ENCODE results near the gene PTPRD.

The PTPRD gene

DNA sequence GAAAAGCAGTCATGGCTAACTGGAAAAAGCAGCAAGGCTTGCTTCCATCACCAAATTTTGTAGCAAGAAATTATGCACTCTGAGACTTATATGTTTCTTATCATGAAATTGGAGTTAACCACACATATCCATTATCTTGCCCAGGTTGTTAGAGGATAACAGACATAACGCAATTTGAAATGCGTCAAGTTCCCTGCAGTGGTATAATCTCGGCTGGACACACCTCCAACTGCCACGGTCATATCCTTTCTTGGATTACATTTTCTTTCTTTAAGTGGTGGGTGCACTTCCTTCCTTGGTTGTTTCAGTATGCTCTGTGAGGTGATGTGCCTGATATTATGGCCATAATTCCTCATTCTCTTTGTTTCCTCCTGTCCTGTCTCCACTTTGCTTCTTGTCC lies 2118.2 kb downstream of the PTPRD start:
- in situ Hi-C loops (cut with MboI; ENCODE audit: low sequenced_read_pairs): no loop called here

DNA sequence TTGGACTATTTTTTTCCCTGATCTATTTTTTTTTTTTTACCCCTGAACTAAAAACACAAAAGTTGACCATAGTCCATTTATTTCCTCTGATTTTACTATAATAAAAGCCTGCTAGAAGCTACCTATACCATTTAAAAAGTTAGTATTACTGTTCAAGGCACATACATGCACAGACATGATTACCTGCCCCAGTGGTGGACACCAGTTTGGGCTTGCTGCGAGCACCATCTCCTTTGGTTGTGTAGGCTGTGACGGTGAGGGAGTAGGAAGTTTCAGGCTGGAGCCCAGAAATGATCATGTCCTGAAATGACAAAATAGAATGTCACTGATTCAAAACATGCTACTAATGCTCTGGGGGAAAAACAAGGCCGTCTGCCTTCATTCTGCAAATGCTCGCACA lies 2120.1 kb downstream of the PTPRD start:
- in situ Hi-C loops (cut with MboI; ENCODE audit: low sequenced_read_pairs): no loop called here

DNA sequence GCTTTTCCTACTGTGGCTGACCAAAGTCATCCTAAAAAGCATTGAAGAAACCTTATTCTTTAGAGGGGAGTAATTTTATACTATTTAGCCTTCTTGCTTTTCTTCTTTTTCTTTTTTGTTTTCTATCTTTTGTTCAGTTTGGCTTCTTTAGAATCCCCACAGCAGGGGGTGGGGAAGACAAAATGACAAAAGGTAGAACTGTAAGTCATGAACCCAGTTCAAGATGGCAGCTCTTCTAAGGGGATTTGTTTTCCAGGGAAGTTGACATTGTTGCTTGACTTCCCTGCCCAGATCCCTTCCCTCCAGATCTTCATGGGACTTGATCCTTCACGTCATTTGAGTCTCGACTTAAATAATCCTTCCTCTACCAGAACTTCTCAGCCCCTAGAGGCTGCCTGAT lies 2120.8 kb downstream of the PTPRD start:
- in situ Hi-C loops (cut with MboI; ENCODE audit: low sequenced_read_pairs): no loop called here

DNA sequence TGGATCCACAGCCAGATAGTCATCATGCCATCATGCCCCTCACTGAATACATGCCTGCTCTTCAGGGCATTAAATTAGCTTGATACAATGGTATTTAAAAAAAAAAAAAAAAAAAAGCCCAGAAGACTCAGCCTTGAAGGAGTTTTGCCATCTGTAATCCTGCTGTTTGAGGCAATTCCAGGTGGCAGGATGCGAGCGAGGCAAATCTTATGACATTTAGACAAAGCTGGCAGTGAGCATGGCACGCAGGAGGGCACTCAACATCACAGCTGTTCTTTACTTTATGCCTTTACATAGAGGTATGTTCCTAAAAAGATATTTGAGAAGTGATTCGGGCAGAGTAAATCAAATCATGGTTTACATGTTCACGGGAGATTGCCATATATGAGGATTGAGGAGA lies 2121.2 kb downstream of the PTPRD start:
- in situ Hi-C loops (cut with MboI; ENCODE audit: low sequenced_read_pairs): no loop called here

DNA sequence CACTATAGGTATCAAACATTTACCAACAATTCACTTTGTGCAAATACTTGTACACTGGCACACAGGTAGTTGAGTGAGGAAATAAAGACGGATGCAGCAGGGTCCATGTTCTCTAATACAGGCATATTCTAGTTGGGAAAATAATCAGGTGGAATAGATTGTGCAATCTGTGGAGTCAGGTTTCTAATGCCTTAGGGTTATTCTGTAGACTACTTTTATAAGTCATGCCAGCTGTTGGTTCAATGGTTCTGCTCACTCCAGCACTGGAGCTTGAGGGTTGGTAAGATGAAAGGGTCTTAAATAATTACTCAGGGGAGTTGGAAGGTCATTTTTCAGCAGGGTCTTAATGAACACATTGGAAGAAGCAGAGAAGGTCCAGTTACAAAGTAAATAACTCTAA lies 2123.0 kb downstream of the PTPRD start:
- in situ Hi-C loops (cut with MboI; ENCODE audit: low sequenced_read_pairs): no loop called here

DNA sequence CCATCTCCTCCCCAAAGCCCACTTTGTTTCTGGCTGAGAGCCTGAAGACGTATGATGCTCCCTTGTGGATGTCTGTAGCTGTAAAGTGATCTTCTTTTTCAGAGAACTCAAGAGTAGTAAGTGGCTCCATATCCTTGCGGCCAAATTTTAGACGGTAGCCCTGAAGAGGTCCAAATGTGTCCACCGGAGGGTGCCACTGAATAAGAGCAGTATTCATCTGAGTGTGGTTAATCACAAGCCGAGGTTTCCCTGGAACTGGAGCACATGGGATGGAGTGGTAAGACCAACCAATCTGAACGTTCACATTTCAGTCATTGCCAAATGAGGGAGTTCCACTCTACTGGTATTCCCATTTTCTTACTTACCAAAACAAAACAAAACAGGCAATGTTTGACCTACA lies 2126.7 kb downstream of the PTPRD start:
- in situ Hi-C loops (cut with MboI; ENCODE audit: low sequenced_read_pairs): no loop called here

DNA sequence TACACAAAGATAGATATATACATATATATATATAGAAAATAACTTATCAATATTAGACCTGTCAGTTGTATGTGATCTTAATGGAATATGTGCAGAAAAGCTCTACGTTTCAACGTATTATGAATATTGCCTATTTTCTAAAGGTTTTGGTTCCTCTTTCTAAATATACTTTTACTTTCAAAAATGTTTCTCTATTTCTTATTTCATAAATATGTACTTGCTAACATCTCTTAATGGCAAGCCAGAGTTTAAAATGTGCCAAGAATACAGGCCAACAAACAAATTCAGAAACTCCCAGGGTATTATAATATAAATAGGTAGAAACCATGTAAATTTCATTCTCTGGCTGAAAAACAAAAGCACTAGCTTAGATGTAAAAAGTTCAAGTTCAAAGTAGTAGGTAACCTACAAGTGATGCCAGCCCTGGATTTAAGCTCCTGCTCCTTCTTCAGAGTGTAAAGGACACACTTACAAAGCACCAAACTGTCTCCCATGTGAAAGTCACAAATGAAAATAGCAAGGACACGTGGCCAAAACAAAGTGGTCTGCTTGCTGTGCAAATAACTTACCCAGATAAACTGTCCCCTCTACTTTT lies 2128.1 kb downstream of the PTPRD start:
- in situ Hi-C loops (cut with MboI; ENCODE audit: low sequenced_read_pairs): no loop called here

DNA sequence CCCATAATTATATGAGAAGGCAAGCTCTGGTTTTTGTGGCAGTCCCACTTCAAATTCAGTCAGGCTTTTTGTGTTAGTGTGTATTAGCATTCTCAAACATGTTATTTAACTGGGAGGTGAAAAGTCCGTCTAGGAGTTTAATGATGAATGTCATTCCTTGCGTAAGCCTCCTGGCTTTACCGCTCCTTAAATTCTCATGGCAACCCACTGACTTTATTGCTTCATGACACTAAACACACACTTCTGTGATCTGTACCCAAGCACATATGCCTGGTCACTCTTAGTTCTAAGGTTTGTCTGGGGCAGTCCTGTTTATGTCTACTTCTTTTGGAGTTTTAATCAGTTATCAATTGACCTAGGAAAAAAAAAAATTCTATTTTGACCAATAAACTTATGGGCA lies 2135.4 kb downstream of the PTPRD start:
- in situ Hi-C loops (cut with MboI; ENCODE audit: low sequenced_read_pairs): no loop called here

DNA sequence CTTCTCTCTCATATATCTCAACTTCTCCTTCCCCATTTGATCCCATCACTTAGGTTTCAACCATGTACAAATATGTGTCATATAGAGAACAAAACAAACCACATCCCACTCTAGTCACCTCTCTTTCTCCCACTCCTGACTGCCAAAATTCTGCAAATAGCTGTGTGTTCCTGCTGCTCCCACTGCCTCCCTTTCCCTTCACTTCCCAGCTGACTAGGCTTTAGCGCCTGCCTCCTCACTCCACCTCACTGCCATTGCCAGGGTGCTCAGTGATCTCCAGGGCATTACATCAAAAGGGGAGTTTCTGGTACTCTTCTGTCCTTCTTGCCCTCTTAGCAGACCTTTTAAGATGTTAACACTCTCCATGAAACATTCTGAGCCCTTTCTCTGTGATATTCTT lies 2137.9 kb downstream of the PTPRD start:
- in situ Hi-C loops (cut with MboI; ENCODE audit: low sequenced_read_pairs): no loop called here

DNA sequence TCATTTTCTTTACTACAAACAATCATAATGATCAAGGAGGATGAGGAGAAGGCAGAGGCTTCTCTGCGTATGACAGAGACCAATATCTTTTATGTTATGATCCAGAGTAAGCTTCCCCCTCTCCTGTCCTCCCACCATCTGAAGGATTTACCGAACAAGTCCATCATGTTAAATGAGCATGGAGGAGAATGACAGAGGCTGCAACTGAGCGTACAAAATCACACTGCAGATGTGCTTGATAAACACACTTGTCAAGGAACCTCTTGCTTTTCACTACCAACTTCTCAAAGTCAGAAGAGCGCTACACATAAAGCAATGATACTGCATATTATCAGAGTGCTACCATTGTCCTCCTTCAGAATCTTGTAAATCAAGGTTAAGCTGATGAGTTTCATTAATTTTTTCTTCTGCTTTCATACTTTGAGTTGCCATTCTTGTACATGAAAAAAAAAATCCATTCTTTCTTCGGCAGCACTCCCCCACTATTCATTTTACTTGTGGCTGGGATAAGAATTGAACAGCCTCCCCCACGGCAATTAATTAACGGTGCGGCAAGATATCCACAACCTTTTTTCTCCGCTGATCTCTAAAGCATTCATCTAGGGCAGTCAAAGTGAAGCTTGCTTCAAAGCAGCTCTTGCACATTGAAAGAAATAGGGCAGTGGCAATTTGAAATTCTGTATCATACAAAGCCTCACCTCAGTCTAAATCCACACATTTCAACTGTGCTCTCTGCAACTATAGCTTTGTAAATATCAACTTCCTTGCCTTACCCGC lies 2139.4 kb downstream of the PTPRD start:
- in situ Hi-C loops (cut with MboI; ENCODE audit: low sequenced_read_pairs): no loop called here

DNA sequence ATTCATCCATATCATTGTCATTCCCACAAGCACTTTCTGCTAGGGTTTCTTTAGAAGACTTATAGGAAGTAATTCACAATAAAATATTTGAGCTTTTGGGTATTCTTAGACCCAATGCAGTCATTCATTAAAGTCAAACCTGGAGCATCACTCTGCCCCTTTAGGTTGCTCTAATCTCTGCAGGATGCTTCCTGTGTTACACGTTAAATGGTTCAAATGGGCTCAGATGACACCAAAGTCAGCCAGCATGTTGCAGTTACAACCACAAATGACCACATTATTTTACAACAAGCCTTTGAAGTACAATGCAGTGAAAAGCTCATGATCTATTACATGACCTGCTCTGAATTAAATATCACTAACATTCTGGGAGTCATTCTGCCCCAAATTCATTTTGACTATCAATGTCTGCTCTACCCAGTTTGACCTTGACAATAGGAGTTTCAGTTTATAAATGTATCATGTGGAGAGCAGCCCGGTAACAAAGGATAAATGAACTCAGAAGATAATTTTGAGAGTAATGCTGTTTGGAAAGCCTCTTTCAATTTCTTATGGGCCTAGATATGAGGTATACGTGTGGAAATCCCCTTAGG lies 2144.7 kb downstream of the PTPRD start:
- in situ Hi-C loops (cut with MboI; ENCODE audit: low sequenced_read_pairs): no loop called here

DNA sequence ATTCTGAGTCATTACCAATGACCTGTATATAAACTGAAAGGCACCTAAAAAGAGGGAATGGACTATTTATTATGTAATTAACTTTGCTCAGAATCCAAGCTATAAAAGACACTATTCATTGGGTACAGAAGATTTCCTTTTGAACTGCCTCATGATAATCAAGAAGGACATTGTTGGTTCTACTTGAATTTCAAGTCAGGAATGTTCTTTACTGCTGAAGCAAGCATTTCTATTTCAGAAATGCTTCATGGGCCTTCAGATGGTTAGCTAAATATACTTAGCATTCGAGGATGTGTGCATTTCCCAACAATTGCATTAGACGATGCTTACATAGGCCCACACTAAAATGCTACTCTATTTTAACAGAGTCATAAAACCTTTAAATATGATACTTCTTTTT lies 2155.0 kb downstream of the PTPRD start:
- in situ Hi-C loops (cut with MboI; ENCODE audit: low sequenced_read_pairs): no loop called here

DNA sequence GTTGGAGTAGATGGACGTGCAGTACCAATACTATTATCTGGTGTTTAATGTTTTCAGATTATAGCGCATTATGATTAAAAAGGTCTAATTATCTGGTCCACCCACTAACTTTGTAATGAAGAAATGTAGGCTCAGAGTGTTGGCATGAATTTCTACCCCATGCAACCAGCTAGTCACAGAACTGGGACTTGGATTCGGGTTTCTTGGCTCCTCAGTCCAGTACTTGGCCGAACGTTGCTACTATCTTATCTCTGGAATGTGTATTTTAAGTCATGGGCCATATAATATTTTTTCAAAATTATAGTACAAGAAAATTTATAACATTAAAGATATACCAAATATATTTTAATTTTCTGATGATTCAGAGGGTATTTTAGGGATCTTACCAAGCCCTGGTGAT lies 2155.7 kb downstream of the PTPRD start:
- in situ Hi-C loops (cut with MboI; ENCODE audit: low sequenced_read_pairs): no loop called here

DNA sequence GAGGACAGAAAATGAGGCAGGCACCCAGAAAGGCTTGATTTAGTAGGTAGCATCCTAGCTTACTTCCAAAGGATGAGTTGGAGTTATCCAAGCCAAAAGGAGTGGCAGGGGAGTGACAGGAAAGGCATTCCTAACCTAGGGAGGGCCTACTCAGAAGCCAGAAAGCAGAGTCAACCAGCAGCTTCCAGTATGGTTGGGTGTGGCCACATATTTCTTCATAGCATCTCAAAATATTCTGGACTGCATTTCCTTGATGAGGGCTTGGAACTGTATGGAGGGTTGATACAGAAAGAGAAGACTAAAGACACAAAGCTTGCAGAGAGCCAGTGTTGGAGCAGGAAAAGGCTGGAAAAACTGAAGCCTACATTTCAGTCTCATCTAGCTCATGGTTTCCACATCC lies 2156.5 kb downstream of the PTPRD start:
- in situ Hi-C loops (cut with MboI; ENCODE audit: low sequenced_read_pairs): no loop called here

DNA sequence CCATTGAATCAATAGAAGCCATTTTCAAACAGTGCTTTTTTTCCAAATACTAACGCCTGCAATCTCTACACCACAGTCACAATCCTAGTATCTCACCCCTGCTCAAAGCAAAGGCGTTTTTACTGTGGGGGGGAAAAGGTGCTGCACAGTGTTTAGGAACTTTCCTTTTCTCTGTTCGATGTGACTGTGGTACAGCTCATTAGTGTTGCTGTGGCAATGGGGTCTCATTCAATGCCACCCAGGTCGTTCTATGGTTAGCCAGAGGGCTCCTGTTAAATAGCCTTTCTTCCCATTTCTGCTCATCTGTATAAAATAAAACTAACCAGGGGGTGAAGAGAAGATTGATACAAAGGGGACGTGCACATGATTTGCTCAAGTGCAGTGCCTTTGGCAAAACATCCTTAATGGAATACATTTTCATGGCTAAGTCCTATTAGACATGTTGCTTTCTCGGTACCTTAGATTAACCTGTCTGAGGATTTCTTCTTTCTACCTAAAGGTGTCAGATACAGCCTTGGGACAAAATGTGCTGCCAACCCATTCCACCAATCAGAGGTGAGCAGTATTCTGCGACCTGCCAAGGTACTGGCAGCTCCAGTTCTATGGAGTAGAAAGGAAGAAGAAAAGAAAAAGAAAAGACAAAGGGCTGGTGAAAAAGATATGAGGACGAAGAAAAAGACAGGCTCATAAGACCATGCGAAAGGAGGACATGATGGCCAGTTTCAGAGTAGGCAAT lies 2161.8 kb downstream of the PTPRD start:
- in situ Hi-C loops (cut with MboI; ENCODE audit: low sequenced_read_pairs): no loop called here

DNA sequence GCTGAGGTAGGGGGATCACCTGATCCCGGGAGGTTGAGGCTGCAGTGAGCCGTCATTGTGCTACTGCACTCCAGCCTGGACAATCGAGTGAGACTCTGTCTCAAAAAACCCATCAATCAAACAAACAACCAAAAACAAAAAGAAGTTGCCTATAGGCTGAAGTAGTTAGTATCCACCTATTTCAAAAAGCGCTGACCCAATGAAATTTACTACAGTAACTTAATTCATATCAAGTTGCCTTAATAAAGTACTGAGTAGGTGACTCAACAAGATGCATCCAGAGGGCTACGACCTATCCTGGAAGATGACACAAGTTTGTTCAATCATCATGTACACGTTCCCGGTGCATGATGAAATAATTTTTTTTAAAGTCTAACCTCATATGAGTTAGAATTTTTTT lies 2164.6 kb downstream of the PTPRD start:
- in situ Hi-C loops (cut with MboI; ENCODE audit: low sequenced_read_pairs): no loop called here

DNA sequence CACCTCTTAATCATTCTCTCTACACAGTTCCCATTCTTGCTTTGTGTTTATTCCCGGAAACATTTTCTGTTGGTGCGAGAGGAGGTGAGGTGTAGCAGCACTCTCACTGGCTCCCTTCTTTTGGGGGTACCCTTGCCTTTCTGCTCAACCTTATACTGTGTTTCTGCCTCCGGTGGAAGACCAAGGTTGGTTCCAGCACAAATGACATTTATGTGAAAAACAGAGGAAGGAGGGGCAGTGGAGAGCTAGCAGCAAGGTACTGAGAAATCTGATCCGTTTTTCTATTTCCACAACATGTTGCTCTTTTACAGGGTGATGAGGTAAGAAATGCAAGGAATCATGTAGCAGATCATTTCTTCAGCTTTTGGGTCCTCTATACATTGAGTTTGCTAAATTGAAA lies 2165.2 kb downstream of the PTPRD start:
- in situ Hi-C loops (cut with MboI; ENCODE audit: low sequenced_read_pairs): no loop called here

DNA sequence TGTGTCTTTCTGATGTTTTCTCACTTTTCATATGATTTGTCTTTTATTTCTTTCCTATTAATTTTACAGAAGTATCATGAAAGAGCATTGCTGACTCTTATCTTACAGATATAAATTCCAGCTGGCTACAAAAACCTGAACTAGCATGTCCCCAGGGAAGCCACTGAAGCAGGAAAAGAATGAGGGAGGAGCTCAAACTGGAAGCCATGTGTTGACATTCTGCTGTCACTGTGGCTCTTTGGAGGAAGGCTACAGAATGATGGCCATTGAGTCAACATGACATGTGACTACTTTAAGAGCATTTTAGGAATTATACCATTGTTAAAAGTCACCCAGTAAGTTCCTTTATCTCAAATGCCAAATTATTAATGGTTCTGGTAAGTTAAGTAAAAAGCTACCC lies 2174.9 kb downstream of the PTPRD start:
- in situ Hi-C loops (cut with MboI; ENCODE audit: low sequenced_read_pairs): no loop called here

DNA sequence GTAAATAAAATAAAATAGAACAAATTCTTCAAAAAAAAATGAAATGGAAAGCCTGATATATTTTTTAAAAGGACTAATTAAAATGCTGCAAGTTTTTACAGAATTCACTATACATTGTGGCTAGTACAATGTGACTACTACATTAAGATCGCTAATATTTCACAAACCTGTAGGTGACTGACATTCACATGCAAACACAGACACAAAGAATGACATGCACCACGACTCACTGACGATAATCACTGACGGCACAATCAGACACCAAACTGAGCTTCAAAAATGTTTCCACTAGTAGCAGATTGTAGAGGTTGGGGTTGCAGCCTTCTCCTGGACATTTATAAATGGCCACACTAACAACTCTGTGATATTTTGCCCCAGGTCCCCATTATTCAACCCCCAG lies 2175.5 kb downstream of the PTPRD start:
- in situ Hi-C loops (cut with MboI; ENCODE audit: low sequenced_read_pairs): no loop called here

DNA sequence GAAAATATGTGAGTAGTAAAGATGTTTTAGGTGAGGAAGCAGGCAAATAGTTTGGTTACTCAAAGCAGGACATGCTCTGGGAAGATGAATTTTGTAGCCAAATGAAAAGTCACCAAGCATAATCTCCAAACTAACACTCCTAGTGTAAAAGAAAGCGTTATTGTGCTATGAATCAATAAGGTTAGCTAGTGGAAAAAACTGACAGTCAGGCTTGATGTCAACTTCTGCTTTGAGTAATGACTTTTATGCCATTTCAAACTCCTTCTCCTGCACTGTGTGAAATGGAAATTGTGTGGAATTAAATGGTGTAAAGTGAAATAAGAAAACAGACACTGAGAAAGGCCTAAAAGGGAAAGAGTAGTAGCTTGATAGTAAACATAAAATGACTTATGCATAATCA lies 2176.0 kb downstream of the PTPRD start:
- in situ Hi-C loops (cut with MboI; ENCODE audit: low sequenced_read_pairs): no loop called here

DNA sequence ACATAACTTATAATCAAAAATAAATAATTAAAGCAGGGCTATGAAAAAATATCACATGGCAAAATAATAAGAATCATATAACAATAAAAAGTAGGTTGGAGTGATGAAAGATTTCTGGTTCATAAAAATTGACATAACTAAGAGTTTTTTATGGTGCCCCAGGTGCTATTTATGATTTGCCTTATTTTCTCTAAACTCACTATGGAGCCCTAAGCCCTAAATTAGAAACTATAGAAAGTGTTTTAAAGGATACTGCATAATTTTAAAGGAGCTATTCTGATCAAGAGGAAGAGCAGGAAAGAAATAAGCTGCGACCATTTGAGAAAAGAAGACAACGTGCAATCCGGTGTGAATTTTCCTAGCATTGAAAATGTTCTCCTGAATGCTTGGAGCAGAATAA lies 2178.2 kb downstream of the PTPRD start:
- in situ Hi-C loops (cut with MboI; ENCODE audit: low sequenced_read_pairs): no loop called here

DNA sequence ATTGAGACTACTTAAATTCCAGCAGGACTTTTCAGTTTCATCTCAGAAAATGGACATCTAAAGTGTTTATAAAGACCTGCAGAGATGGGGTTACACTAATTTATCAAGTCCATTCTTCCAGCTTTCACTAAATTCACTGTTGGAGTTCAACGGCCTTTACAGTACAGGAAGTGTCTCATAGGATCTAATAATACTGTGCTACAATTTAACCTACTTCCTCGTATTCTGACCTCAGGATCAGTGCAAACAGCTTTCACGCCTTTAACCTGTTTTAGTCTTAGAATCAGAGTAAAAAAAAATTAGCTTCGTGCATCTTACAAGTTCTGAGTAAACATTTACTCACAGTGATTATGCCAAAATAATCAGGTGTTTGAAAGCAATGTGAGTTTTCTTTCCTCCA lies 2180.6 kb downstream of the PTPRD start:
- in situ Hi-C loops (cut with MboI; ENCODE audit: low sequenced_read_pairs): no loop called here
